ENCODE results near the gene ATP2B2. TPM values are rescaled to one million over a fixed set of nuclear protein-coding genes. Genes with fewer than 3 reads are reported as not detected.

The ATP2B2 gene
- total RNA-seq, 1 experiment from 2014 or later = not detected

- Histone ChIP-seq H4K20me1 (ENCODE audit: insufficient read depth) (no peaks in the 10 kb centered on the region), H3K27ac (ENCODE audit: low read depth, low read length) (no peak overlapping the region), H3K9ac (ENCODE audit: low read length) (no peak overlapping the region), H3K9me3 (ENCODE audit: control insufficient read depth in 1 of 2, insufficient read depth in 1 of 2, low read depth in 1 of 2, low read length in 2 of 2) (no peaks in the 10 kb centered on the region), H3K27me3 (ENCODE audit: insufficient read depth, low read length) (peaks cover 8% of the 10 kb centered on the region; the same call in 1 of the 2 replicates), H3K4me1 (ENCODE audit: control insufficient read depth in 1 of 2, insufficient read depth in 2 of 2, low read length in 2 of 2) (peaks cover 18 to 27% of the 10 kb centered on the region in 2 experiments), H2AFZ (ENCODE audit: low read depth, low read length, poor library complexity, severe bottlenecking) (peak overlapping the region; percentile 56), H3K4me2 (ENCODE audit: low read length) (no peak overlapping the region), H3K9me2 (ENCODE audit: insufficient read depth) (no peaks in the 10 kb centered on the region), H3K4me3 (replicated peaks in 1 of 2; ENCODE audit: low read depth in 1 of 2, low read length in 2 of 2) (no peak overlapping the region), H3K79me2 (ENCODE audit: insufficient read depth, low read length) (no peaks in the 10 kb centered on the region), H3K36me3 (ENCODE audit: control insufficient read depth in 1 of 2, insufficient read depth in 2 of 2, low read length in 2 of 2) (no peaks in the 10 kb centered on the region)
- ChIA-PET RAD21 (ENCODE audit: low non-redundant PET in 1 of 2, low total read pairs in 2 of 2, uncharacterized antibody in 2 of 2, unreplicated experiment in 2 of 2) (no interaction called here), CTCF (no interaction called here), POLR2A (no interaction called here)
- DNase-seq (ENCODE audit: low read depth, low spot score) = no peak
- TF ChIP-seq CEBPB (IDR thresholded peaks at IDR 0.05; ENCODE audit: low read depth) (peak; percentile 39; the same call in 1 of the 2 replicates), EGR1 (IDR thresholded peaks at IDR 0.05; ENCODE audit: low read depth) (no peak), MAX (IDR thresholded peaks at IDR 0.05) (peak; percentile 47; the same call in 1 of the 2 replicates)
- ATAC-seq = no peak
- intact Hi-C loops (cut with micrococcal nuclease) = no loop called here
- no TSS peak for BruUV-seq (replicated peaks)
Measured at GRCh38 chr3:10363935-10364334, 141.5 kb downstream of the ATP2B2 start.

- ChIA-PET POLR2A (no interaction called here), RAD21 (ENCODE audit: low non-redundant PET in 1 of 2, low total read pairs in 2 of 2, uncharacterized antibody in 2 of 2, unreplicated experiment in 2 of 2) (no interaction called here)
- no peak for ATAC-seq
Measured at GRCh38 chr3:10361375-10361774, 144.0 kb downstream of the ATP2B2 start.

More at GRCh38 chr3:10361375-10361774, 144.0 kb downstream of the ATP2B2 start:
- Histone ChIP-seq H3K4me2 (ENCODE audit: low read length) (no peak overlapping the region), H3K79me2 (ENCODE audit: insufficient read depth, low read length) (no peaks in the 10 kb centered on the region), H3K27ac (ENCODE audit: low read depth, low read length) (no peak overlapping the region), H3K27me3 (ENCODE audit: insufficient read depth, low read length) (peaks cover 8% of the 10 kb centered on the region; the same call in 1 of the 2 replicates), H3K4me1 (ENCODE audit: control insufficient read depth in 1 of 2, insufficient read depth in 2 of 2, low read length in 2 of 2) (peaks cover 6 to 20% of the 10 kb centered on the region in 2 experiments), H4K20me1 (ENCODE audit: insufficient read depth) (no peaks in the 10 kb centered on the region), H3K9me2 (ENCODE audit: insufficient read depth) (no peaks in the 10 kb centered on the region), H2AFZ (ENCODE audit: low read depth, low read length, poor library complexity, severe bottlenecking) (no peak overlapping the region), H3K9ac (ENCODE audit: low read length) (no peak overlapping the region), H3K9me3 (ENCODE audit: control insufficient read depth in 1 of 2, insufficient read depth in 1 of 2, low read depth in 1 of 2, low read length in 2 of 2) (no peaks in the 10 kb centered on the region), H3K4me3 (replicated peaks in 1 of 2; ENCODE audit: low read depth in 1 of 2, low read length in 2 of 2) (no peak overlapping the region), H3K36me3 (ENCODE audit: control insufficient read depth in 1 of 2, insufficient read depth in 2 of 2, low read length in 2 of 2) (no peaks in the 10 kb centered on the region)
- intact Hi-C loops (cut with micrococcal nuclease) = no loop called here
- no peak for TF ChIP-seq TCF7L2 (IDR thresholded peaks at IDR 0.05; ENCODE audit: borderline replicate concordance, extremely low read depth, insufficient read depth, insufficient read length)
- TF ChIP-seq EGR1 (IDR thresholded peaks at IDR 0.05; ENCODE audit: low read depth) = no peak
- TF ChIP-seq RAD21 (IDR thresholded peaks at IDR 0.05; ENCODE audit: low read depth) = no peak
- no peak for TF ChIP-seq CBX3 (IDR thresholded peaks at IDR 0.05; ENCODE audit: low read depth)
- no peak for TF ChIP-seq ELF1 (IDR thresholded peaks at IDR 0.05; ENCODE audit: borderline replicate concordance, low read depth)
- TF ChIP-seq POLR2AphosphoS5 (IDR thresholded peaks at IDR 0.05; ENCODE audit: low read depth, low read length) = no peak
- TF ChIP-seq POLR2A (IDR thresholded peaks at IDR 0.05; ENCODE audit: borderline replicate concordance, extremely low read depth, insufficient read depth, insufficient read length) = no peak
- TF ChIP-seq, protein P1, sequence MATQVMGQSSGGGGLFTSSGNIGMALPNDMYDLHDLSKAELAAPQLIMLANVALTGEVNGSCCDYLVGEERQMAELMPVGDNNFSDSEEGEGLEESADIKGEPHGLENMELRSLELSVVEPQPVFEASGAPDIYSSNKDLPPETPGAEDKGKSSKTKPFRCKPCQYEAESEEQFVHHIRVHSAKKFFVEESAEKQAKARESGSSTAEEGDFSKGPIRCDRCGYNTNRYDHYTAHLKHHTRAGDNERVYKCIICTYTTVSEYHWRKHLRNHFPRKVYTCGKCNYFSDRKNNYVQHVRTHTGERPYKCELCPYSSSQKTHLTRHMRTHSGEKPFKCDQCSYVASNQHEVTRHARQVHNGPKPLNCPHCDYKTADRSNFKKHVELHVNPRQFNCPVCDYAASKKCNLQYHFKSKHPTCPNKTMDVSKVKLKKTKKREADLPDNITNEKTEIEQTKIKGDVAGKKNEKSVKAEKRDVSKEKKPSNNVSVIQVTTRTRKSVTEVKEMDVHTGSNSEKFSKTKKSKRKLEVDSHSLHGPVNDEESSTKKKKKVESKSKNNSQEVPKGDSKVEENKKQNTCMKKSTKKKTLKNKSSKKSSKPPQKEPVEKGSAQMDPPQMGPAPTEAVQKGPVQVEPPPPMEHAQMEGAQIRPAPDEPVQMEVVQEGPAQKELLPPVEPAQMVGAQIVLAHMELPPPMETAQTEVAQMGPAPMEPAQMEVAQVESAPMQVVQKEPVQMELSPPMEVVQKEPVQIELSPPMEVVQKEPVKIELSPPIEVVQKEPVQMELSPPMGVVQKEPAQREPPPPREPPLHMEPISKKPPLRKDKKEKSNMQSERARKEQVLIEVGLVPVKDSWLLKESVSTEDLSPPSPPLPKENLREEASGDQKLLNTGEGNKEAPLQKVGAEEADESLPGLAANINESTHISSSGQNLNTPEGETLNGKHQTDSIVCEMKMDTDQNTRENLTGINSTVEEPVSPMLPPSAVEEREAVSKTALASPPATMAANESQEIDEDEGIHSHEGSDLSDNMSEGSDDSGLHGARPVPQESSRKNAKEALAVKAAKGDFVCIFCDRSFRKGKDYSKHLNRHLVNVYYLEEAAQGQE (IDR thresholded peaks at IDR 0.05; ENCODE audit: low read depth) = no peak
- no peak for TF ChIP-seq JUND (IDR thresholded peaks at IDR 0.05)
- TF ChIP-seq ZFX (IDR thresholded peaks at IDR 0.05) = no peak
- no peak for TF ChIP-seq YY1 (IDR thresholded peaks at IDR 0.05; ENCODE audit: extremely low read depth, insufficient replicate concordance, low read depth, low read length)
- no peak for TF ChIP-seq FOSL1 (IDR thresholded peaks at IDR 0.05; ENCODE audit: low read depth)
- no peak for TF ChIP-seq EZH2phosphoT487 (IDR thresholded peaks at IDR 0.05; ENCODE audit: borderline replicate concordance)
- BruUV-seq (replicated peaks) = no TSS peak
- CTCF ChIA-PET = interaction anchor here (1.8 kb wide), 1 partner anchor 17 kb away, joined by 5 read pairs; no protein-coding TSS in a partner anchor
- DNase-seq (ENCODE audit: low read depth, low spot score) = no peak

Measured in HCT116 (cell line).